Endothelial cell of umbilical vein (primary cell): ENCODE results near the gene TUBG1. TPM values are rescaled to one million over a fixed set of nuclear protein-coding genes. Genes with fewer than 3 reads are reported as not detected.

Source experiments
- BruUV-seq: library from RNA; stranded (reverse); fragments of 400-500 nt; replicated peaks from 2 replicates; lab custom pipeline; 2021; lab: Mats Ljungman, UMichigan
- CTCF ChIA-PET: fragments of 300-600, 350-600 bp; sonication (Branson Sonifier 250); formaldehyde crosslinking; loops from one replicate; lab custom pipeline; 2021; ENCODE audit warnings: antibody characterized with exemption, inconsistent platforms; lab: Charles Lee
- POLR2A ChIA-PET: fragments of 300-600, 350-600 bp; sonication (Branson Sonifier 250); formaldehyde crosslinking; loops from one replicate; lab custom pipeline; 2021; ENCODE audit warnings: antibody characterized with exemption, inconsistent platforms; lab: Charles Lee
- DNase-seq: peaks from one replicate; pipeline ENCODE4 v3.0.0-alpha.2; 2011; ENCODE audit warnings: low read depth, low spot score
- FAIRE-seq: peaks from 2 replicates; lab custom pipeline; 2011; peaks lifted over from hg19 to GRCh38; lab: Jason Lieb, UNC
- H2AFZ ChIP-seq: 2 replicates; pipeline ENCODE4 v1.6.0; 2012; ENCODE audit warnings: low read depth, low read length, control low read depth, inconsistent platforms
- H3K27ac ChIP-seq: 2 replicates; pipeline ENCODE4 v1.5.1; 2011; ENCODE audit warnings: low read depth, mild to moderate bottlenecking, control low read depth, low read length, moderate library complexity; ENCODE audit not compliant: insufficient read depth
- H3K27me3 ChIP-seq, 2 experiments: 2 replicates each; pipeline versions ENCODE4 v1.6.0 to v1.6.1; 2011; ENCODE audit warnings: low read length in 2 of 2, mixed read lengths in 1 of 2; ENCODE audit not compliant: control insufficient read depth in 2 of 2, insufficient read depth in 2 of 2
- H3K36me3 ChIP-seq, 2 experiments: 2 replicates in 1 of 2; 3 replicates in 1 of 2; pipeline ENCODE4 v1.5.1; 2011; ENCODE audit warnings: low read length in 2 of 2, mild to moderate bottlenecking in 1 of 2, moderate library complexity in 1 of 2; ENCODE audit not compliant: control insufficient read depth in 2 of 2, insufficient read depth in 2 of 2; ENCODE audit errors: extremely low read depth in 1 of 2
- H3K4me1 ChIP-seq: 3 replicates; pipeline ENCODE4 v1.5.1; 2011; ENCODE audit warnings: mild to moderate bottlenecking, low read length; ENCODE audit not compliant: control insufficient read depth, insufficient read depth; ENCODE audit errors: extremely low read depth
- H3K4me2 ChIP-seq: 2 replicates; pipeline ENCODE4 v1.6.1; 2011; ENCODE audit warnings: low read length, control low read depth, mixed read lengths; ENCODE audit not compliant: insufficient read depth
- H3K4me3 ChIP-seq, 3 experiments: fragments of 200-600 bp in 1 of 3; sonication (generic), shearing (Covaris generic) in 1 of 3; replicated peaks in 1 of 3; 2 replicates each; pipeline ENCODE4 v1.5.1; 2011 to 2016; ENCODE audit warnings: control low read depth in 3 of 3, low read length in 3 of 3, mild to moderate bottlenecking in 2 of 3, inconsistent platforms in 1 of 3, low read depth in 1 of 3, moderate library complexity in 1 of 3; ENCODE audit not compliant: insufficient read depth in 1 of 3
- H3K79me2 ChIP-seq: 2 replicates; pipeline ENCODE4 v1.6.0; 2012; ENCODE audit warnings: low read length, inconsistent platforms; ENCODE audit not compliant: control insufficient read depth, insufficient read depth
- H3K9ac ChIP-seq: replicated peaks from 2 replicates; pipeline ENCODE3; 2011; ENCODE audit warnings: low read length, control low read depth; ENCODE audit not compliant: insufficient read depth; ENCODE audit errors: extremely low read depth
- H3K9me1 ChIP-seq: replicated peaks from 3 replicates; pipeline ENCODE4 v1.6.0; 2011; ENCODE audit warnings: mild to moderate bottlenecking, low read length; ENCODE audit not compliant: control insufficient read depth, insufficient read depth; ENCODE audit errors: extremely low read depth
- H3K9me3 ChIP-seq: replicated peaks from 2 replicates; pipeline ENCODE4 v1.5.1; 2012; ENCODE audit warnings: low read length, inconsistent platforms; ENCODE audit not compliant: control insufficient read depth, insufficient read depth
- H4K20me1 ChIP-seq: replicated peaks from 2 replicates; pipeline ENCODE3; 2011; ENCODE audit warnings: mild to moderate bottlenecking, low read length; ENCODE audit not compliant: control insufficient read depth, insufficient read depth; ENCODE audit errors: extremely low read depth
- EZH2 ChIP-seq: IDR thresholded peaks from 2 replicates; pipeline ENCODE4 v1.6.1; 2012; ENCODE audit warnings: borderline replicate concordance, low read depth, mild to moderate bottlenecking, moderate library complexity, low read length, inconsistent platforms; ENCODE audit not compliant: severe bottlenecking
- FOS ChIP-seq: IDR thresholded peaks from 2 replicates; pipeline ENCODE4 v1.6.1; 2011; ENCODE audit warnings: mild to moderate bottlenecking, low read length, moderate library complexity, borderline replicate concordance; ENCODE audit not compliant: insufficient read depth
- GATA2 ChIP-seq: IDR thresholded peaks from 2 replicates; pipeline ENCODE4 v1.7.0; 2011; ENCODE audit warnings: low read depth, mild to moderate bottlenecking, moderate library complexity, mixed read lengths, low read length; ENCODE audit not compliant: insufficient read length, insufficient read depth
- JUN ChIP-seq: IDR thresholded peaks from 2 replicates; pipeline ENCODE4 v1.6.1; 2011; ENCODE audit warnings: borderline replicate concordance, low read depth; ENCODE audit not compliant: insufficient read length, insufficient read depth
- MYC ChIP-seq: IDR thresholded peaks from one replicate; pipeline ENCODE4 v1.6.1; 2011; ENCODE audit warnings: mild to moderate bottlenecking, low read depth, low read length
- POLR2A ChIP-seq: IDR thresholded peaks from 2 replicates; pipeline ENCODE4 v1.6.1; 2012; ENCODE audit warnings: low read depth, mild to moderate bottlenecking, control low read depth, low read length
- POLR2AphosphoS5 ChIP-seq: IDR thresholded peaks from 2 replicates; pipeline ENCODE4 v1.6.1; 2012; ENCODE audit warnings: low read depth, mild to moderate bottlenecking, control low read depth, low read length, moderate library complexity; ENCODE audit not compliant: insufficient read depth
- dilution Hi-C: fragments of 300-500 bp; cut with MboI; formaldehyde crosslinking; loops from one replicate; pipeline ENCODE4 v1.15.0; 2019; ENCODE audit warnings: low sequenced_read_pairs; ENCODE audit not compliant: extremely low pct_ligation_motif_present
- intact Hi-C: fragments of 100-400 bp; cut with micrococcal nuclease; formaldehyde crosslinking; loops from one replicate; pipeline ENCODE4 v1.10.0; 2022
- polyA plus RNA-seq, 4 experiments: library from polyadenylated mRNA; depleted of rRNA in 3 of 4; stranded (reverse) in 3 of 4; unstranded in 1 of 4; fragments of >200 nt; gene quantifications; 2 replicates each; pipeline versions ENCODE4 v1.2.1 to v1.2.3, GENCODE V29; 2011 to 2012; ENCODE audit warnings: missing spikeins in 1 of 4
- total RNA-seq: library from RNA; stranded (reverse); gene quantifications from 2 replicates; pipeline ENCODE4 v1.2.3, GENCODE V29; 2021
- TF ChIP-seq, protein P1 (sequence below), 2 donors: IDR thresholded peaks; 1 replicate in 1 of 2; 2 replicates in 1 of 2; pipeline ENCODE4 v1.5.1; 2011; ENCODE audit warnings: low read length in 2 of 2, mild to moderate bottlenecking in 2 of 2, moderate library complexity in 2 of 2, control low read depth in 1 of 2, inconsistent platforms in 1 of 2, low read depth in 1 of 2; ENCODE audit not compliant: insufficient read depth in 1 of 2; ENCODE audit errors: extremely low read depth in 1 of 2
- TF ChIP-seq, protein P2 (sequence below): IDR thresholded peaks from 2 replicates; pipeline ENCODE4 v1.6.1; 2011; ENCODE audit not compliant: insufficient read depth, insufficient read length

The TUBG1 gene
- total and polyA plus RNA-seq, 2 donors (not counting 3 experiments of a cell fraction or from before 2014, with no cell fraction given): 102 to 132 TPM

DNA sequence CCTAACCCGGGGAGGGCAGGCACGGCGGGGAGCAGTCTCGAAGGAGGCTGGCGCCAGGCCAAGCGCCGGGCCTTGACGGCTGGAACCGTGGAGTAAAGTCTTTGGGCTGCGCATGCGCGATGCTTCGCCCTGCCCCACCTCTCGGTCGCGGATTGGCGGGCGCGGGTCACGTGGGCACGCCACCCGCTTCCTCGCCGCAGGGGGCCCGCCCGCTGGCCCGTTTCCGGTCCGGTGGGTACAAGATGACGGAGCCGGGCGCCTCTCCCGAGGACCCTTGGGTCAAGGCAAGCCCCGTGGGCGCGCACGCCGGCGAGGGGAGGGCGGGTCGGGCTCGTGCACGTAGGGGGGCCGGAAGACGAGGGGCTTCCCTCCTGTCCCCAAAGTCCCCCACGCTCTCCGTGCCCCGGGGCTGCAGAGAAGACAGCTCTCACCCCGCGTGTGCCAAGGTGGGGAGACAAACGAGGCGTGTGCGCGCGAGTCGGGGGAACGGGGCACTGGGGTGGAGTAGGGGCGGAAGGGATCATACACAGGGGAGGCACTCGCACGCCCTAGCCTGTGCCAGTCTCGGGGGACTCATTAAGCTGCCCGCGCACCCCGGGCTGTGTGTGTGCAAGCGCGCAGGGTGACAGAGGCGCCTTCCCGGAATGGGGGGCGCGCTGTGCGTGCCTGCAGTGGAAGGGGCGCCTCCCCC is 42.5 kb upstream of the TUBG1 start, which contains the start of gene MLX:
MLX (plus strand) TSS at position 218 of the 691 bp plus-strand sequence; CDS start at position 243, 25 bp downstream.
- Histone ChIP-seq H3K4me2 (peak within 1 kb of the TSS; percentile 57), H3K27ac (peak within 1 kb of the TSS; percentile 0), H3K4me3 (peak within 1 kb of the TSS; percentile 29 to 70 (median 61)), H3K4me1 (peaks cover 27% of the 10 kb centered on the region), H3K79me2 (peaks cover 35% of the 10 kb centered on the region), H2AFZ (peak within 1 kb of the TSS; percentile 76), H3K27me3 (no peaks in the 10 kb centered on the region), H4K20me1 (no peaks in the 10 kb centered on the region), H3K9me1 (no peaks in the 10 kb centered on the region), H3K9ac (peak within 1 kb of the TSS; percentile 56), H3K36me3 (peaks cover 19 to 39% of the 10 kb centered on the region in 2 experiments), H3K9me3 (no peaks in the 10 kb centered on the region)
- ChIA-PET CTCF (interaction anchor here (0.9 to 5.4 kb wide), 7 partner anchors 11 to 345 kb away, joined by 3 to 38 read pairs (median 3); partner anchors contain the start of genes CCR10, PSMC3IP, RETREG3 and TUBG1), POLR2A (no interaction called here)
- peak; percentile 92 for DNase-seq
- intact Hi-C loops: loop anchor here (1.0 kb wide), 1 partner anchor 10 kb away; the partner anchor contains the start of gene PSMC3IP
- TF ChIP-seq, protein P1, sequence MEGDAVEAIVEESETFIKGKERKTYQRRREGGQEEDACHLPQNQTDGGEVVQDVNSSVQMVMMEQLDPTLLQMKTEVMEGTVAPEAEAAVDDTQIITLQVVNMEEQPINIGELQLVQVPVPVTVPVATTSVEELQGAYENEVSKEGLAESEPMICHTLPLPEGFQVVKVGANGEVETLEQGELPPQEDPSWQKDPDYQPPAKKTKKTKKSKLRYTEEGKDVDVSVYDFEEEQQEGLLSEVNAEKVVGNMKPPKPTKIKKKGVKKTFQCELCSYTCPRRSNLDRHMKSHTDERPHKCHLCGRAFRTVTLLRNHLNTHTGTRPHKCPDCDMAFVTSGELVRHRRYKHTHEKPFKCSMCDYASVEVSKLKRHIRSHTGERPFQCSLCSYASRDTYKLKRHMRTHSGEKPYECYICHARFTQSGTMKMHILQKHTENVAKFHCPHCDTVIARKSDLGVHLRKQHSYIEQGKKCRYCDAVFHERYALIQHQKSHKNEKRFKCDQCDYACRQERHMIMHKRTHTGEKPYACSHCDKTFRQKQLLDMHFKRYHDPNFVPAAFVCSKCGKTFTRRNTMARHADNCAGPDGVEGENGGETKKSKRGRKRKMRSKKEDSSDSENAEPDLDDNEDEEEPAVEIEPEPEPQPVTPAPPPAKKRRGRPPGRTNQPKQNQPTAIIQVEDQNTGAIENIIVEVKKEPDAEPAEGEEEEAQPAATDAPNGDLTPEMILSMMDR (IDR thresholded peaks at IDR 0.05; ENCODE audit: extremely low read depth in 1 of 2, insufficient read depth in 1 of 2, low read depth in 1 of 2, low read length in 2 of 2): no peak
- TF ChIP-seq POLR2A (peak; percentile 70), EZH2 (no peak), GATA2 (no peak), JUN (no peak), FOS (no peak), POLR2AphosphoS5 (peak; percentile 78), MYC (no peak)
- TF ChIP-seq, protein P2, sequence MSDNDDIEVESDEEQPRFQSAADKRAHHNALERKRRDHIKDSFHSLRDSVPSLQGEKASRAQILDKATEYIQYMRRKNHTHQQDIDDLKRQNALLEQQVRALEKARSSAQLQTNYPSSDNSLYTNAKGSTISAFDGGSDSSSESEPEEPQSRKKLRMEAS: peak; percentile 95
- FAIRE-seq: peak; percentile 87
- dilution Hi-C loops: no loop called here
- BruUV-seq: no TSS peak
